CD4-positive, alpha-beta T cell treated with Interleukin-17A for 4 hours (primary cell): ENCODE measurements around the gene ALDH1B1.
A peak's percentile ranks its signal among the peaks of the same experiment; 100 is the strongest.

ENCODE experiments used
- DNase-seq: peaks from one replicate; pipeline ENCODE4 v3.0.0-alpha.2; 2020; ENCODE audit warnings: mixed read lengths

The ALDH1B1 gene

DNA sequence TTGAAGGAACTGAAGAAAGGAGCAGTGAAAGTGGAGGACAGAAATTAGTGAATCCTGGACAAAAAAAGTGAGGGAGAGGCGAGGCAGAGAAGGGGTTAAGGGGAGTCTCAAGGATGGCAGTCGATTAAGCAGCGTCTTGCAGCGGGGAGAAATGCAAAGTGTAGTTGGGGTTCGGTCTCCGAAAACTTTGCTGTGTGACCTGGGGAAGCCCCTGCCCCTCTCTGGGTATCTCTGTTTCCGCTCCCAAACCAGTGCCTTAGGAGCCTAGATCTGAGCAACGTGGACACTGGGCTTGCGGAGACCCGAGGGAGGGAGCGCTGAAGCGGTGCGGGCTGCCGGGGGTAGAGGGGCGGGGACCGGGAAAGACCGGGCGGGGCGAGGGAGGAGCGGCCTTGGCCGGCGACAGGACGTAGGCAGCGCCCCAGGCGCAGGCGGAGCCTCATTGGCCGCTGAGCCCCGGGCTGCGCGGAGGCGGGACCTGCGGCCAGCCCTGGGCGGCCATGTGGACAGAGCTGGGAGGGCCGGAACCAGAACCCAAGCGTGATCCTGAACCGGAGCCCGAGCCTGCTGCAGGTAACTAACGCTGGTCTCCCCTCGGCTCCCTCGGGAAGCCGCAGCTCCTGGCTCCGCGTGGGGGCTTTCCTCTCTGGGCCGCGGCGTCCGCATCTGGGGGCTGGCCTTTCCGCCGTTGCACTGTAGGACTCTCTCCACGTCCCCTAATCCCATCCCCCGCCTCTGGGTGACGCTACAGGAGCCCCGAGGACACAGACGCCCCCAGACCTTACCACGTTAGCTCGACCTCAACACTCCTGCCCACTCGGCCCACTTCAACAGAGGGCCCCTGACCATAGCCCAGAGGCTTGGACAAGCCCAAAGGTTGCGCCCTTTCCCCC lies at the start of gene ALDH1B1:
ALDH1B1 (plus strand) TSS at position 468 of the 893 bp plus-strand sequence. CDS start 3,047 bp downstream, outside the sequence.
- DNase-seq = peak; percentile 85

DNA sequence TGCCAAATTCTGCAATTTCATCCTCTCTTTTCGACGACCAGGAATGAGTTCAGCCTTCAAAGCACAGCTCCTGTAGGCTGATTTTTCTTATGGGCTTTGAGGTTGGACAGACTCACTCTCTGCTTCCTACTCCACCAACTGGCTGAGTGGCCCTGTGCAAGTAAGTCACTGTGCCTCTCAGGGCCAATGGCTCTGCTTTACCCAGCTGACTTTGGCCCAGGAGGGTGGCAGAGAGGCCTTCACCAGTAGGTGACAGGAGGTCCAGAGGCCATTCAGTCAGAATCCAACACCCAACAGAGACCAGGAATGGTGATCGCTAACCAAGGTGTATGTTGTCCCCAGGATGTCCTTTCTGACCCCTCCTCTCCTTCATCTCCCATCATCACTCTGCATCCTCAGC lies 49.5 kb upstream of the ALDH1B1 start:
- no peak for DNase-seq

DNA sequence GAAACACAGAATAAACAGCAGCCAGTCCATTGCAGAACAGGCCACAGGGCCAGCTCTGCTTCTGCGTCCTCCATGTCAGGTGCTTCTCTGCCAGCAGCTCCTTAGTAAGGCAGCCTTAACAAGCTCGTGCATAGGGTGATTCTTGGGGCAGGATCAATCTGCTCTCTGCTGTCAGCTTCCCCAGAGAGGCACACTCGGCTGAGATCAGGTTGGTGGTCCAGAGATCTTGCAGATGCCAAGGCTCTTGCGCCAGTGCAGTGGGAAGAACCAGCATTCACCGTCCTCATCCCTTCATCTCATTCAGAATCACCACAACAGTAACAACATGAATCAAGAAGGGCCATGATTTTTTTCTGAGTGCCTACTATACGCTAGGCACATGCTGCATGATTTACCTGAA lies 49.0 kb upstream of the ALDH1B1 start:
- no peak for DNase-seq

- DNase-seq = no peak
These were observed 47.8 kb upstream of the ALDH1B1 start for GRCh38 chr9:38344566-38345324.

GRCh38 chr9:38345851-38346755 lies 46.4 kb upstream of the ALDH1B1 start:
- DNase-seq = no peak

DNA sequence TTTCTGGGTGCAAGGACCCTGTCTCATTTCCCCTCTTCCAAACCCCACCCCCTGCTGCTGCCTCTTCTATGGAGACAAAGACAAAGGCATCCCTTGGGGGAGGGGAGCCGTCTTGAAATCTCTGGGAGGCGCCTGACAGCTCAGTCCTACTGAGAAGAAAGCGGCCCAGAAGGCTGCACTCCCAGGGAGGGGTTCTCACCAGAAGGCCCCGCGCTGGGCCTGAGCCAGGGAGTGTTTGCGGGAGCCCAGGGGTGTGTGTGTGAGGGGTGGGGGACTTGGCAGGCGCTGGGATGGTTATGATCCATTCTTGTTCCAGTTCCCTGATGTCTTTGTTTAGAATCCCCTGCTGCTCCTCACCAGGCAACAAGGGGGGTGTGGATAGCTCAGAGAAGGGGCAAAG lies 45.7 kb upstream of the ALDH1B1 start:
- DNase-seq = no peak

DNA sequence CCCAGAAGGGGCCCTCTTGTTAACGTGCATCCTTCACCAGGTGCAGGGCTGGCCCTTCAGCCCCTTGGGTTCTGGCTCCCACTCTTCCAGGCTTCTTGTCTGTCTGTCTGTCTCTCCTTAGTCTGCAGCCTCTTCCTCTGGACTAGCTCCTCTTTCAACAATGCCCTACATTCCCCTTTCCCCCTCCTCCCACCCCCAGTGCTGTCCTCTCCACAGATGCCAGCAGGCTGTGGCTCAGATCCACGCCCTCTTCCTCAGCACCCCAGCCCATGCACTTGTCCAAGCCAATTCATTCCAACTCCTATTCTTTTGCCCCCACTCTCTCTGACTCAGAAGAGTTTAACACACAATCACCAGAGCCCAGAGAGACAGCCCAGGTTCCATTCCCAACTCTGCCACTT lies 45.2 kb upstream of the ALDH1B1 start:
- no peak for DNase-seq

DNA sequence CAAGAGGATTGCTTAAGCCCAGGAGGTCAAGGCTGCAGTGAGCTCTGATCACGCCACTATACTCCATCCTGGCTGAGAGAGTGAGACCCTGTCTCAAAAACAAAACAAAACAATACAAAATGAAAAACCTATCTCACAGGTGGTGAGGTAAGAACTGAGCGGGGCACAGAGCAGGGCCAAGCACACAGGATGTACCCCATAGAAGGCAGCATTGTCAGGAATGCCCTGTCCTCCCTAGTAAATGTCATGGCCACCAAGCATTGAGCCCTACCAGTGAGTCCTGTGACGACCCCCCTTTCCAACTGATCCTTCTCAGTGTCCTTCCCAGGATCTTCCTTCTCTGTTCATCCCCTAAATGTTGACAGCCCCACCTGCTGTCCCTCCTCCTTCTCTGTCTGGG lies 44.6 kb upstream of the ALDH1B1 start:
- DNase-seq = no peak

DNA sequence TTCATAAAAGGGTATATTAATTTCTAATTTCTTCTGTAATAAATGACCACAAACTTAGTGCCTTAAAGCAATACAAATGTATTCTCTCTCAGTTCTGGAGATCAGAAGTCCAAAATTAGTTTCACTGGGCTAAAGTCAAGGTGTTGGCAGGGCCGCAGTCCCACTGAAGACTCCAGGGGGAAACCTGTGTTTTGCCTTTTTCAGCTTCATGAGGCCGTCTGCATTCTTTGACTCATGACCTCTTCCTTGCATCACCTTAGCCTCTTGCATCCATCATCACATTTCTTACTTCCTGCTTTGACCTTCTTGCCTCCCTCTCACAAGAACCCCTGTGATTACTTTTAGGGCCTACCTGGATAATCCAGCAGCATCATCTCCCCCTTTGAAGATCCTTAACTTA lies 42.0 kb upstream of the ALDH1B1 start:
- DNase-seq = no peak

DNA sequence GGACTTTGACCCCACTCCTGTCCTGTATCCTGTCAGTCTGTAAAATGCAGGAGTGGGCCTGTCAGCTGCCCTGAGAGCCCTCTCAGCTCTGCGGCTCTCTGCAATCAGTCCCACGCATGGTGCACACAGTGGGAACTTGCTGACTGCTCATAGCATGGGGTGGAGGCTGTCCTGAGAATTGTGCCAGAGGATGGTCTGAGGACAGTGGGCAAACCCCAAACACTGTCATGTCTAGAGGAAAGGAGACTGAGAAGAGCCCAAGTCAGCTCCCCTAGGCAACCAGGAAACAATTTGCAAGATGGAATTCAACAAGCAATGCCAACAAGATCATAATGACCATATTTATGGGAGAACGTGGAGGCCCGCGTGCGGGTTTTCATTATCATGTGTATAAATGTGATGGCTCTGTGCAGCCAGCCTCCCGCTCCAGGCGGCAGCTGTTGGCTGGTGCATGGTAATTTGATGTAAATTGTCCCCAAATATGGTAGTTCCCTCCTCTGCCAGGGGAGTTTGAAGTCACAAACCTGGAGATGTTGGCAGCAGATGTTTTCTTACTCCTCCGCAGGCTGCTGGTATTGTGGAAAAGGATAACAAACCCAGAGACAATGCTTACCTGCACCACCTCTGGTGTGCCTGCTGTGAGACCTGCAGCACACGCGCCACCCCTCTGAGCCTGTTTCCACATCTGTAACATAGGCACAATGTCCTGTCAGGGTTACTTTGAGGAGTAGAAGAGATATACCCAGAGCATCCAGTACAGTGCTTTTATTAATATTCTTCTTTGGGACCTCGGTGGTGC lies 39.8 kb upstream of the ALDH1B1 start:
- no peak for DNase-seq

DNA sequence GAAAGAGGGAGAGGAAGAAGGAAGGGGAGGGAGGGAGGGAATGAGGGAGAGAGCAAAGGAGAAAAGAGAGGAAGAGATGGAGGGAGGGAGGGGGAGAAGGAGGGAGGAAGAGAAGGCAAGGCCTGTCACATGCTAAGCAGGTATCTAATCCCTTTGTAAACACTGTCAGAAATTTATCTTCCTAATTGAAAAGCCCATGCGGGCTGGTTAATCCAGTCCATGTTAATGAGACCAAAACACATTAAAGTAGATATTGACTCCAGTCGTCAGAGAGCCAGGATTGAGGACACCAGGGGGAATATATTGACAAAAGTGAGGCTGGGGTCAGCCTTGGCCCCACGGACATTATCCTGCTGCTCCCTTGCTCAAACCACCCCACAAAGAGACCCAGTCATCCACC lies 37.4 kb upstream of the ALDH1B1 start:
- DNase-seq = no peak

DNA sequence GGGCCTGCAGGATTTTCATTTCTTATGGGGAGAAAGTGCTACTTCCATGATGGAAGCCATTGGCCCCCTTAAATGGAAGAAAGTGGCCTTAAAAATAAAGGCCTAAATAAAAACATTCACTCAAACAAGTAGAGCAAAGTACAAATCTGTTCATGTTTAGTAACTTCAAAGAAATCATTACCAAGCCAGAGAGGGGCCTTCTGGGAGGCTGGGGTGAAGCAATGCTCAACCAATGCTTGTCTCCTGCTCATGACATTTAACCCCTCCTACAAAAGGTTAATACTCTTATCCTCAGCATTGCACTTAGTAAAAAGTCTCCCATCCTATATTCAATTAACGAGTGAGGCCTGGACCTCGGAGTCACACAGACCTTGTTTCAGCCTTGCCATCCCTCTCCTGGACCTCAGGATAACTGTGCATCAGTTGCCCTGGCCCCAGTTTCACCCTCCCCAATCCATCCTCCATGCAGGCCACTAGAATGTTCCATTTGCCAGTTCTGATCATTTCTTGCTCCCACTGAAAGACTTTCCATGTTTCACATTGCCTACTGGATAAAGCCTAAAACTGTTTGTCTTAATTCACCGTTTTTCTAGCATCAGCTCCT lies 36.9 kb upstream of the ALDH1B1 start:
- DNase-seq = no peak

- no peak for DNase-seq
These were observed 35.7 kb upstream of the ALDH1B1 start for GRCh38 chr9:38356851-38357250.

DNA sequence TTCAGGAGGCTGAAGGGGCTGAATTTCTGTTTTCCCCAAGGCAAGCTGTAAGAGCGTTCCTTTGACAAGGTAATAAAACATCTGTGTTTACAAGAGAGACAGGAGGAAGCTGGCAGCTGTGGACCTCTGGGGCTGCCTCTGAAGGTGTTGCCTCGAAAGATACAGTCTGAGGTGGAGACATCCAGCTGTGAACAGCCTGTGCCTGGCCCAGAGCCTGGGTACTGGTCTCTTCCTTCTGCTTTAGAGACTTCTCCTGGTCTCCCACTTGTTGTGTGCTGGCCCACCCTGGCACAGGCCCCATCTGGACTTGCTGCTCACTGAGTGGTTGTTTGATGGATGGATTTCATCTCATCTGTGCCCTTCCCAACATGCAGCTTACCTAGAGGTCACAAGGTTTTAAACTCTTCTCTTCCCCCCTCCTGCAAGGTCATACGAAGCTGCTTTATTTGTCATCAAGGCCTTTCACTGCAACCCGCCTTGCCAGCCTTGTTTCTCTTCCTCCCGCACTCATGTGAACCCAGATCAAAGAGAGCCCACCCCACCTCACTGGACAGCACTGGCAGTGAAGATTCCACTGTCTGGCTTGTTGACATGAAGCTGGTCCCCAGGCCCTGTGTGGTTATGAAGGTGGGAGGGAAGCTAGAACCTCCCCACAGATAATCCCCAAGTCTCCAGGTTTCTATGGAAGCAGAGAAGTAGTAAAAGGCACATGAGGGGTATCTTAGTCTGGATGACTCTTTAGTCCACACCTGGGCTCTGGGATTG lies 35.0 kb upstream of the ALDH1B1 start:
- no peak for DNase-seq

DNA sequence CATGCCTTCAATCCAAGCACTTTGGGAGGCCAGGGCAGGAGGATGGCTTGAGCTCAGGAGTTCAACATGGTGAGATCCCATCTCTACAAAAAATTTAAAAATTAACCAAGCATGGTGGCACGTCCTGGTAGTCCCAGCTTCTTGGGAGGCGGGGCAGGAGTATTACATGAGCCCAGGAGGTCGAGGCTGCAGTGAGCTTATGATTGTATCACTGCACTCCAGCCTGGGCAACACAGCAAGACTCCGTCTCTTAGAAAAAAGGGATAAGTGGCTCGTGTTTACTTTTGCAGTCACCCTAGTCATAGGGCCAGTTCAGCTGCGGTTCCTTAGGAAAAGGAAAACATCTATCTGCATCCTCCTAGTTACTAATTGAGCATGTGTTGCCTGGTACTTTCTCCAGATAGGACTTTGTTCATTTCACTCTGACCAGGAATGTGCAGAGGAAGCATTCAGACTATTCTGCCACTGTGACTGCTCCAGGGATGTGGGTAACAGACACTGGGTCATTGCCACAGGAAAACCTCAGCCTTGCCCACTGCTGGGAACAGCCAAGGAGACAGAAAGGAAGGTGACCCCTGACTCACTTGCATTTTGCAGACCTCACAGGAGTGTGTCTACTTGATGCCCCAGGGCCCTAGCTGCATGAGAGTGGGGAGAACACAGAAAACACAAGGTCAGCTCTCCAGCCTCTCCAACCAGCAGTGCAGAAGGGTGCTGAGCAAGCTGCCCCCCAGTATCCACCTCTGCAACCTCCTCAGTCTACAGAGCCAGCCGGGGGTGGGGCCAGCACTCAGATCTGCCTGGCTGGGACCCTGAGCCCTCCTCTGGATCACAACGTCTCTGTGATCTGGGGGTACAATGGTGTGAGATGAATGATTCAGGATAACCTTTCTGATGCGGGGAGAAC lies 33.9 kb upstream of the ALDH1B1 start:
- DNase-seq = no peak

- DNase-seq = no peak
These were observed 33.2 kb upstream of the ALDH1B1 start for GRCh38 chr9:38359297-38359653.

GRCh38 chr9:38359689-38360385 lies 32.7 kb upstream of the ALDH1B1 start:
- no peak for DNase-seq

DNA sequence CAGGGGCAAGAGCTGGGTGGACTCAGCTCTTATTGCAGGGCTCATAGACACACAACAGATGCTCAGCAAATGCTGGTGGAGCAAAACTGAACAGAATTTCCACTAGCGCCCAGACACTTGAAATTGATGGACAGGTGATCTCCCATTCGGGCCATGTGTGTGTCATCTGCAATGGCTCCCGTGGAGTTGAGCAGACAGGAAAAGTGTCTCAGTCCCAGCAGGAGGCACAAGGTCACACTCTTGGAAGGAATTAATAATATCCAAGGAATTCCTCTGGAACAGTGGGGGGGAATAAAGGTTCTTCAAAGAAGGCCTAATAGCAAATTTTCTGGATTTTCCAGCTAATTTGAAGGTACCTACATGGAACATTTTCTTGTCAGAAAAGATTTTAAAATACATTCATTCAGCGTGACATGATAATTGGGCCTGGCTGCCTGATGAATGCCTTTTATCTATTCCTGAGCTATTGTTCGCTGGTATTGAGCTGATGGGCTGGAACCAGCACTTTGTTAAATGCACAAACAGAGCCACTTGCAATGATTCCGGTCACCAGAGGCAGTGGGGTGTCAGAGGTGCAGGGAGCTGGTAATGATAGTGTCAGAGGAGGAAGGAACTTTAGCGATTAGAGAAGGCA lies 31.5 kb upstream of the ALDH1B1 start:
- no peak for DNase-seq

- DNase-seq = no peak
These were observed 31.0 kb upstream of the ALDH1B1 start for GRCh38 chr9:38361473-38361850.
